ENCODE data around the gene HTR4. TPM values are rescaled to one million over a fixed set of nuclear protein-coding genes. Genes with fewer than 3 reads are reported as not detected.

Gene HTR4
- total RNA-seq, 1 experiment from 2014 or later = not detected

Other genes starting within 250 kb of the HTR4 start
- 0.17 and 0.45 TPM in 2 replicates for gene ADRB2, start 172.1 kb upstream of the HTR4 start, total RNA-seq (2014; rRNA removed; shearing (Covaris generic))

Data from A172 (cell line).